Activated CD4-positive, alpha-beta T cell treated with anti-CD3 and anti-CD28 coated beads, Interleukin-2, amount 10 ng/mL, durations not matched to agents 7 days and 5 days (primary cell): Measurements from ENCODE around the gene HYDIN. TPM values are rescaled to one million over a fixed set of nuclear protein-coding genes. Genes with fewer than 3 reads are reported as not detected.

Experiments used
- CTCF ChIA-PET: fragments of 350-600 bp; sonication (Branson Sonifier 250); formaldehyde crosslinking; loops from one replicate; lab custom pipeline; 2021; ENCODE audit warnings: antibody characterized with exemption; lab: Charles Lee
- POLR2A ChIA-PET: fragments of 350-600 bp; sonication (Branson Sonifier 250); formaldehyde crosslinking; loops from one replicate; lab custom pipeline; 2021; ENCODE audit warnings: antibody characterized with exemption; lab: Charles Lee
- DNase-seq: peaks from one replicate; pipeline ENCODE4 v3.0.0-alpha.2; 2020
- H3K27ac Mint-ChIP-seq: one replicate; pipeline ENCODE4 v1.8.0; 2021; ENCODE audit warnings: mild to moderate bottlenecking, moderate library complexity, mixed read lengths
- H3K27me3 Mint-ChIP-seq: one replicate; pipeline ENCODE4 v1.8.0; 2021; ENCODE audit warnings: mixed read lengths
- H3K36me3 Mint-ChIP-seq: one replicate; pipeline ENCODE4 v1.8.0; 2021; ENCODE audit warnings: low read depth, mixed read lengths
- H3K4me1 Mint-ChIP-seq: one replicate; pipeline ENCODE4 v1.8.0; 2021; ENCODE audit warnings: mixed read lengths
- H3K4me3 Mint-ChIP-seq: one replicate; pipeline ENCODE4 v1.8.0; 2021; ENCODE audit warnings: mild to moderate bottlenecking, moderate library complexity, mixed read lengths
- H3K9me3 Mint-ChIP-seq: one replicate; pipeline ENCODE4 v1.8.0; 2021; ENCODE audit warnings: mixed read lengths
- total RNA-seq, 2 experiments: library from RNA; stranded (reverse); gene quantifications; one replicate each; pipeline ENCODE4 v1.2.3, GENCODE V29; 2021

Gene HYDIN
- total RNA-seq, 2 experiments from 2014 or later = not detected

- POLR2A ChIA-PET = no interaction called here
- CTCF ChIA-PET = interaction anchor here (0.8 to 2.0 kb wide), 3 partner anchors 10 to 38 kb away, joined by 3 to 6 read pairs (median 4); no protein-coding TSS in a partner anchor
These were observed 421.0 kb downstream of the HYDIN start for GRCh38 chr16:70809392-70810060.

GRCh38 chr16:70808371-70808770 is 422.2 kb downstream of the HYDIN start:
- peaks cover 5% of the 10 kb centered on the region for H3K9me3 Mint-ChIP-seq
- ChIA-PET POLR2A (no interaction called here), CTCF (interaction anchor here (1.2 to 2.0 kb wide), 3 partner anchors 9 to 50 kb away, joined by 3 to 6 read pairs (median 4); no protein-coding TSS in a partner anchor)
- H3K4me1 Mint-ChIP-seq = peaks cover 2% of the 10 kb centered on the region
- peaks cover 13% of the 10 kb centered on the region for H3K27me3 Mint-ChIP-seq
- DNase-seq = no peak
- H3K36me3 Mint-ChIP-seq = no peaks in the 10 kb centered on the region
- no peak overlapping the region for H3K27ac Mint-ChIP-seq
- no peak overlapping the region for H3K4me3 Mint-ChIP-seq

More at GRCh38 chr16:70809392-70810060, 421.0 kb downstream of the HYDIN start:
- Mint-ChIP-seq H3K9me3 (no peaks in the 10 kb centered on the region), H3K4me3 (no peak overlapping the region), H3K4me1 (peaks cover under 1% of the 10 kb centered on the region), H3K27ac (no peak overlapping the region), H3K27me3 (peaks cover 13% of the 10 kb centered on the region), H3K36me3 (no peaks in the 10 kb centered on the region)
- no peak for DNase-seq

- H3K27ac Mint-ChIP-seq = no peak overlapping the region
- H3K9me3 Mint-ChIP-seq = peaks cover 7% of the 10 kb centered on the region
- no peaks in the 10 kb centered on the region for H3K36me3 Mint-ChIP-seq
- H3K27me3 Mint-ChIP-seq = peaks cover 17% of the 10 kb centered on the region
- ChIA-PET POLR2A (no interaction called here), CTCF (no interaction called here)
- peaks cover 11% of the 10 kb centered on the region for H3K4me1 Mint-ChIP-seq
- no peak overlapping the region for H3K4me3 Mint-ChIP-seq
- no peak for DNase-seq
These were observed 424.7 kb downstream of the HYDIN start for GRCh38 chr16:70805787-70806186.

- DNase-seq = no peak
- POLR2A ChIA-PET = no interaction called here
- Mint-ChIP-seq H3K9me3 (peaks cover 7% of the 10 kb centered on the region), H3K27me3 (peaks cover 17% of the 10 kb centered on the region), H3K4me1 (peaks cover 12% of the 10 kb centered on the region), H3K27ac (no peak overlapping the region), H3K36me3 (no peaks in the 10 kb centered on the region), H3K4me3 (no peak overlapping the region)
- CTCF ChIA-PET = no interaction called here
These were observed 425.1 kb downstream of the HYDIN start for GRCh38 chr16:70805380-70805779.

DNA sequence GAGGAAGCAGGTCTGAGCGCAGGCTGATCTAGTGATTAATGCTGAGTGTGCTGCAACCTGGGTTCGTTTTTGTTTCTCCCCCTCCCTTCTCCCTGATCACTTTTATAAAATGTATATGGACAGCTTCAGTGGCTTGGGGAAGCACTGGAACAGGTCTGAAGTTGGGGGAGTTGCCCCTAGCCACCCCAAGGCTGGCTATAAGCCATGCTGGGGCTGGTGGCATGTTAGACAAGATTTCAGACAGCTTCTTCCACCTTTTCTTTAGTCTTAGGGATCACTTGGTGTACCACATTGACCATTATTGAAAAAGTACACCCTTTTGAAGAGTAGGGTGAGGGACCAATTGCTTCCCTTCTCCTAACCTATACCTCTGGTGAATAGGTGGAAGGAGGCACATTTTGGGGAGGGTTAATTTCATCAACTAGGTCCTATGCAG is 425.8 kb downstream of the HYDIN start:
- Mint-ChIP-seq H3K27me3 (peaks cover 15% of the 10 kb centered on the region), H3K36me3 (no peaks in the 10 kb centered on the region), H3K9me3 (peaks cover 7% of the 10 kb centered on the region), H3K27ac (no peak overlapping the region), H3K4me1 (peaks cover 17% of the 10 kb centered on the region), H3K4me3 (no peak overlapping the region)
- CTCF ChIA-PET = no interaction called here
- DNase-seq = no peak
- POLR2A ChIA-PET = no interaction called here

DNA sequence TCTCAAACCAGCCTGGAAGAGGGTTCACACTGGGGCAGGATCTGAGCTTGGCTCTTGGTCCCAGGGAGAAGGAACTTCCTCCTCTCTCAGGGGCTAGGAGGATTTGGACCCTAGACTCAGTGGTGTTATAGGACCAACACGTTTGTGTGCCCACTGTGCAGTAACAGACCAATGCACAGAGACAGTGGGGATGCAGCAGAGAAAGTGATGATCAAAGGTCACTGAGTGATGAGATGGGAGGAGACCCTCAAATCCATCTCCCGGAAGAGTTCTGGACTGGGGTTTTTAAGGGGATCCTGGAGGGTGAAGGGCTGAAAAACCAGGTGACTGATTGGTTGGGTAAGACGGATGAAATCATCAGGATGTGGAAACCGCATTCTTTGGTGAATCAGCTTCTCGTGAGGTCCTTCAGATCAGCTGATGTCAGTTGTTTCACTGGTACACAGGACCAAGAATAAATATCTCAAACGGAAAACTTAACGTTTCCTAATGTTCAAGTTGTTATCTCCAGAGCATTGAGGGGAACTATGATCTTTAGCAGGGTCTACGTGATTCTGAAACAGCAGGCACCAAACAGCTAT is 426.3 kb downstream of the HYDIN start:
- Mint-ChIP-seq H3K4me3 (no peak overlapping the region), H3K4me1 (peaks cover 21% of the 10 kb centered on the region), H3K9me3 (peaks cover 7% of the 10 kb centered on the region), H3K36me3 (no peaks in the 10 kb centered on the region), H3K27me3 (peaks cover 13% of the 10 kb centered on the region), H3K27ac (no peak overlapping the region)
- ChIA-PET POLR2A (no interaction called here), CTCF (no interaction called here)
- peak; percentile 5 for DNase-seq

- ChIA-PET POLR2A (interaction anchor here (0.7 kb wide), 1 partner anchor 10 kb away, joined by 6 read pairs; no protein-coding TSS in a partner anchor), CTCF (no interaction called here)
- peaks cover 29% of the 10 kb centered on the region for H3K4me1 Mint-ChIP-seq
- DNase-seq = peak; percentile 1
- H3K36me3 Mint-ChIP-seq = no peaks in the 10 kb centered on the region
- H3K27me3 Mint-ChIP-seq = peaks cover 9% of the 10 kb centered on the region
- H3K4me3 Mint-ChIP-seq = no peak overlapping the region
- peaks cover 7% of the 10 kb centered on the region for H3K9me3 Mint-ChIP-seq
- H3K27ac Mint-ChIP-seq = no peak overlapping the region
These were observed 427.2 kb downstream of the HYDIN start for GRCh38 chr16:70803319-70803718.

DNA sequence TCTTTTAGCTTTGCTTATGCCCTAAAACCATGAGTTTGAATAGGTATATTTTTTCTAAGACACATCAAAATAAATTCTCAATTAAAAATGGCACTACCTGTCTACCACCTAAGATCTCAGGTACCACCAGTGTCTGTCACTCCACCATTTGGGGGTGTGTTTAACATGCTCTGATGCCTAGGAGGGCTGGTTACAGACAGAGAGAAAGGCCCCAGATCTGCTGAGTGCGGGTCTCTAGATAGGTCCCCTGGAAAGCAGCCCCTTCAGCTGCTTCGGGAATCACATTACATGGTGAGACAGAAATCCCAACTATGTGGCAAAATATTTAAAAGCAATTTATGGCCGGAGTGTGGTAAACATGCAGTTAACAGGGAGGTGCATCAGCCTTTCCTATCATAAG is 428.9 kb downstream of the HYDIN start:
- peaks cover 29% of the 10 kb centered on the region for H3K4me1 Mint-ChIP-seq
- H3K36me3 Mint-ChIP-seq = no peaks in the 10 kb centered on the region
- CTCF ChIA-PET = no interaction called here
- DNase-seq = no peak
- H3K27me3 Mint-ChIP-seq = peaks cover 5% of the 10 kb centered on the region
- peaks cover 7% of the 10 kb centered on the region for H3K9me3 Mint-ChIP-seq
- POLR2A ChIA-PET = interaction anchor here (0.6 kb wide), 1 partner anchor 1863 kb away, joined by 4 read pairs; no protein-coding TSS in a partner anchor
- H3K27ac Mint-ChIP-seq = no peak overlapping the region
- peak overlapping the region; percentile 84 for H3K4me3 Mint-ChIP-seq

GRCh38 chr16:70800781-70801480 is 429.6 kb downstream of the HYDIN start, which contains the start of gene VAC14:
TSS of gene VAC14 (minus strand) at chr16:70801158. CDS start at chr16:70800900, 258 bp downstream.
- Mint-ChIP-seq H3K4me1 (peaks cover 29% of the 10 kb centered on the region), H3K36me3 (no peaks in the 10 kb centered on the region), H3K4me3 (peak within 1 kb of the TSS; percentile 84), H3K27me3 (peaks cover 5% of the 10 kb centered on the region), H3K9me3 (peaks cover 7% of the 10 kb centered on the region), H3K27ac (peak within 1 kb of the TSS; percentile 92)
- POLR2A ChIA-PET = interaction anchor here (0.6 kb wide), 1 partner anchor 1864 kb away, joined by 4 read pairs; no protein-coding TSS in a partner anchor
- DNase-seq = peak; percentile 97
- CTCF ChIA-PET = interaction anchor here (1.8 kb wide), 1 partner anchor 8 kb away, joined by 6 read pairs; no protein-coding TSS in a partner anchor

DNA sequence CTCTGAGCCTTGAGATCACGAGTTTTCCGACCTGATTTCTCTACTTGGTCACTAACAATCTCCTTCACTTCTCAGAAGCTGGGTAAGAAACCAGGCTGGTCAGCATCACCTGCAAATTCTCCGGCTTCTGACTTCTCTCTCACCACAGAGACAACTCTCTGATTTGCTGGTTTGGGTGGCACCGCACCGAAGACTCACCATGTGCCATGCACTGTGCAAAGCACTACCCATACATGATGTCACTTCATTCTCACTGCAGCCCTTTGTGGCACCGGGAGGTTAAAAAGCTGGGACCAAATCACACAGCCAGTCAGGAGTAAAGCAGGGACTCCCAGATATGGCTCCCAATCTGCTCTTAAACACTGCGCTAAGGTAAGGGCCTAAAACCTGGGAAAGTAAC is 430.2 kb downstream of the HYDIN start:
- H3K9me3 Mint-ChIP-seq = peaks cover 7% of the 10 kb centered on the region
- peaks cover 5% of the 10 kb centered on the region for H3K27me3 Mint-ChIP-seq
- ChIA-PET POLR2A (no interaction called here), CTCF (interaction anchor here (1.8 kb wide), 1 partner anchor 9 kb away, joined by 6 read pairs; no protein-coding TSS in a partner anchor)
- H3K27ac Mint-ChIP-seq = peak overlapping the region; percentile 92
- no peak for DNase-seq
- H3K36me3 Mint-ChIP-seq = no peaks in the 10 kb centered on the region
- peaks cover 33% of the 10 kb centered on the region for H3K4me1 Mint-ChIP-seq
- peak overlapping the region; percentile 84 for H3K4me3 Mint-ChIP-seq

GRCh38 chr16:70796301-70796700 is 434.2 kb downstream of the HYDIN start:
- no peaks in the 10 kb centered on the region for H3K27me3 Mint-ChIP-seq
- CTCF ChIA-PET = interaction anchor here (1.0 kb wide), 1 partner anchor 25 kb away, joined by 3 read pairs; no protein-coding TSS in a partner anchor
- POLR2A ChIA-PET = no interaction called here
- no peak overlapping the region for H3K27ac Mint-ChIP-seq
- DNase-seq = no peak
- H3K9me3 Mint-ChIP-seq = no peaks in the 10 kb centered on the region
- peaks cover 25% of the 10 kb centered on the region for H3K4me1 Mint-ChIP-seq
- H3K36me3 Mint-ChIP-seq = no peaks in the 10 kb centered on the region
- H3K4me3 Mint-ChIP-seq = no peak overlapping the region

DNA sequence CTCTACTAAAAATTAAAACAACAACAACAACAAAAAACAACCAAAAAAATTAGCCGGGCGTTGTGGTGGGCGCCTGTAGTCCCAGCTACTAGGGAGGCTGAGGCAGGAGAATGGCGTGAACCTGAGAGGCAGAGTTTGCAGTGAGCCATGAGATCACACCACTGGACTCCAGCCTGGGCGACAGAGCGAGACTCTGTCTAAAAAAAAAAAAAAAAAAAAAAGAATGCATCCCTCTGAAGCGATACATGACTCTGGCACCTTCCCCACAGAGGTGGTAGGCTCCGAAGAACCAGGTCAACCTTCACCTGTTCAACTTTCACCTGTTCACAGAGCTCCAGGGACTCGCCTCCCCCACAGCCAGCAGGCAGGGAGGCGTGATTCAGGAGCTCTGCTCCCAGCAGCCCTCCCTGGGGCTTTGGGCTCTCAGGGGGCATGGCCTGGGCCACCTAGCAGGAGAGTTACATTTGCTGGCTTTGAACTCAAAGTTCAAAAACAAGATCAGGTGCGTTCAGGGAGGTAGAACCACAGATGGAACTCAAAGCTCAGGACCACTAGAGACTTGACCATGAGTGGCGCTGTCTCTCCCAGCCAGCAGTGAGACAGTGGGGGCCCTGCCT is 435.1 kb downstream of the HYDIN start:
- CTCF ChIA-PET = interaction anchor here (1.0 kb wide), 1 partner anchor 24 kb away, joined by 3 read pairs; no protein-coding TSS in a partner anchor
- H3K4me1 Mint-ChIP-seq = peaks cover 21% of the 10 kb centered on the region
- no peak overlapping the region for H3K27ac Mint-ChIP-seq
- H3K4me3 Mint-ChIP-seq = no peak overlapping the region
- no peaks in the 10 kb centered on the region for H3K27me3 Mint-ChIP-seq
- no peaks in the 10 kb centered on the region for H3K9me3 Mint-ChIP-seq
- no peak for DNase-seq
- POLR2A ChIA-PET = no interaction called here
- H3K36me3 Mint-ChIP-seq = no peaks in the 10 kb centered on the region
